Activated CD8-positive, alpha-beta T cell treated with anti-CD3 and anti-CD28 coated beads for 36 hours (primary cell): ENCODE data around the gene HBG1. TPM values are rescaled to one million over a fixed set of nuclear protein-coding genes. Genes with fewer than 3 reads are reported as not detected.

ENCODE experiments used
- ATAC-seq: fragments of 200-7000 bp; cut with Tn5 transposase; one replicate; pipeline ENCODE4 v1.10.0; 2021; ENCODE audit warnings: mild to moderate bottlenecking, moderate library complexity
- CTCF ChIA-PET: fragments of 350-600 bp; sonication (Branson Sonifier 250); formaldehyde crosslinking; loops from one replicate; lab custom pipeline; 2021; ENCODE audit warnings: antibody characterized with exemption; lab: Charles Lee
- POLR2A ChIA-PET: fragments of 350-600 bp; sonication (Branson Sonifier 250); formaldehyde crosslinking; loops from one replicate; lab custom pipeline; 2021; ENCODE audit warnings: antibody characterized with exemption; lab: Charles Lee
- DNase-seq: peaks from one replicate; pipeline ENCODE4 v3.0.0-alpha.2; 2020
- H3K27ac Mint-ChIP-seq: one replicate; pipeline ENCODE4 v1.8.0; 2021; ENCODE audit warnings: mild to moderate bottlenecking, mixed read lengths
- H3K27me3 Mint-ChIP-seq: one replicate; pipeline ENCODE4 v1.8.0; 2021; ENCODE audit warnings: mixed read lengths
- H3K36me3 Mint-ChIP-seq: one replicate; pipeline ENCODE4 v1.8.0; 2021; ENCODE audit warnings: low read depth, mixed read lengths
- H3K4me1 Mint-ChIP-seq: one replicate; pipeline ENCODE4 v1.8.0; 2021; ENCODE audit warnings: low read depth, mixed read lengths
- H3K4me3 Mint-ChIP-seq: one replicate; pipeline ENCODE4 v1.8.0; 2021; ENCODE audit warnings: mild to moderate bottlenecking, moderate library complexity, mixed read lengths
- H3K9me3 Mint-ChIP-seq: one replicate; pipeline ENCODE4 v1.8.0; 2021; ENCODE audit warnings: mixed read lengths
- CTCF ChIP-seq: fragments of 200-600 bp; IDR thresholded peaks from one replicate; pipeline ENCODE4 v1.8.0; 2022; ENCODE audit warnings: antibody characterized with exemption, mild to moderate bottlenecking
- intact Hi-C: fragments of 100-400 bp; cut with micrococcal nuclease; formaldehyde crosslinking; loops from one replicate; pipeline ENCODE4 v1.10.0; 2022
- total RNA-seq, 2 experiments: library from RNA; stranded (reverse); gene quantifications; one replicate each; pipeline ENCODE4 v1.2.3, GENCODE V29; 2021

The HBG1 gene
- total RNA-seq, 2 experiments from 2014 or later = not detected

GRCh38 chr11:5279471-5280090, 29.9 kb upstream of the HBG1 start:
- ATAC-seq = no peak
- ChIA-PET POLR2A (no interaction called here), CTCF (interaction anchor here (1.3 kb wide), 1 partner anchor 12 kb away, joined by 3 read pairs; no protein-coding TSS in a partner anchor)
- no peaks in the 10 kb centered on the region for H3K4me1 Mint-ChIP-seq
- no peak overlapping the region for H3K4me3 Mint-ChIP-seq
- peaks cover 3% of the 10 kb centered on the region for H3K27me3 Mint-ChIP-seq
- no peak overlapping the region for H3K27ac Mint-ChIP-seq
- intact Hi-C loops = loop anchor here (10.0 kb wide), 1 partner anchor 155 kb away; no protein-coding TSS in a partner anchor
- H3K36me3 Mint-ChIP-seq = no peaks in the 10 kb centered on the region
- H3K9me3 Mint-ChIP-seq = no peaks in the 10 kb centered on the region
- TF ChIP-seq CTCF = no peak
- DNase-seq = no peak

GRCh38 chr11:5277807-5278382, 28.2 kb upstream of the HBG1 start:
- no peak for TF ChIP-seq CTCF
- DNase-seq (no peak), ATAC-seq (no peak)
- intact Hi-C loops = no loop called here
- POLR2A ChIA-PET = interaction anchor here (0.7 kb wide), 1 partner anchor 1699 kb away, joined by 3 read pairs; no protein-coding TSS in a partner anchor
- CTCF ChIA-PET = no interaction called here
- H3K4me1 Mint-ChIP-seq = no peaks in the 10 kb centered on the region
- peaks cover 7% of the 10 kb centered on the region for H3K27me3 Mint-ChIP-seq
- H3K9me3 Mint-ChIP-seq = no peaks in the 10 kb centered on the region
- H3K36me3 Mint-ChIP-seq = no peaks in the 10 kb centered on the region
- H3K27ac Mint-ChIP-seq = no peak overlapping the region
- H3K4me3 Mint-ChIP-seq = no peak overlapping the region

- no peak for TF ChIP-seq CTCF
- no peaks in the 10 kb centered on the region for H3K9me3 Mint-ChIP-seq
- DNase-seq (no peak), ATAC-seq (no peak)
- H3K27ac Mint-ChIP-seq = no peak overlapping the region
- intact Hi-C loops = no loop called here
- no peaks in the 10 kb centered on the region for H3K4me1 Mint-ChIP-seq
- no peak overlapping the region for H3K4me3 Mint-ChIP-seq
- no peaks in the 10 kb centered on the region for H3K36me3 Mint-ChIP-seq
- POLR2A ChIA-PET = no interaction called here
- CTCF ChIA-PET = no interaction called here
- peaks cover 7% of the 10 kb centered on the region for H3K27me3 Mint-ChIP-seq
These were observed 27.0 kb upstream of the HBG1 start for GRCh38 chr11:5276697-5277096.

- intact Hi-C loops = no loop called here
- H3K9me3 Mint-ChIP-seq = no peaks in the 10 kb centered on the region
- no peak overlapping the region for H3K27ac Mint-ChIP-seq
- no peak for DNase-seq
- no peak for TF ChIP-seq CTCF
- CTCF ChIA-PET = no interaction called here
- H3K27me3 Mint-ChIP-seq = peaks cover 7% of the 10 kb centered on the region
- H3K4me1 Mint-ChIP-seq = no peaks in the 10 kb centered on the region
- H3K4me3 Mint-ChIP-seq = no peak overlapping the region
- POLR2A ChIA-PET = no interaction called here
- H3K36me3 Mint-ChIP-seq = no peaks in the 10 kb centered on the region
- no peak for ATAC-seq
These were observed 25.9 kb upstream of the HBG1 start for GRCh38 chr11:5275369-5276110.

- H3K4me1 Mint-ChIP-seq = no peaks in the 10 kb centered on the region
- H3K27me3 Mint-ChIP-seq = peaks cover 4% of the 10 kb centered on the region
- ChIA-PET POLR2A (no interaction called here), CTCF (no interaction called here)
- no peak for DNase-seq
- H3K4me3 Mint-ChIP-seq = no peak overlapping the region
- H3K27ac Mint-ChIP-seq = no peak overlapping the region
- no peak for ATAC-seq
- no peaks in the 10 kb centered on the region for H3K36me3 Mint-ChIP-seq
- TF ChIP-seq CTCF = no peak
- intact Hi-C loops = no loop called here
- no peaks in the 10 kb centered on the region for H3K9me3 Mint-ChIP-seq
These were observed 24.7 kb upstream of the HBG1 start for GRCh38 chr11:5274395-5274794.
